ENCODE results near the gene ACSL6.

Gene ACSL6

DNA sequence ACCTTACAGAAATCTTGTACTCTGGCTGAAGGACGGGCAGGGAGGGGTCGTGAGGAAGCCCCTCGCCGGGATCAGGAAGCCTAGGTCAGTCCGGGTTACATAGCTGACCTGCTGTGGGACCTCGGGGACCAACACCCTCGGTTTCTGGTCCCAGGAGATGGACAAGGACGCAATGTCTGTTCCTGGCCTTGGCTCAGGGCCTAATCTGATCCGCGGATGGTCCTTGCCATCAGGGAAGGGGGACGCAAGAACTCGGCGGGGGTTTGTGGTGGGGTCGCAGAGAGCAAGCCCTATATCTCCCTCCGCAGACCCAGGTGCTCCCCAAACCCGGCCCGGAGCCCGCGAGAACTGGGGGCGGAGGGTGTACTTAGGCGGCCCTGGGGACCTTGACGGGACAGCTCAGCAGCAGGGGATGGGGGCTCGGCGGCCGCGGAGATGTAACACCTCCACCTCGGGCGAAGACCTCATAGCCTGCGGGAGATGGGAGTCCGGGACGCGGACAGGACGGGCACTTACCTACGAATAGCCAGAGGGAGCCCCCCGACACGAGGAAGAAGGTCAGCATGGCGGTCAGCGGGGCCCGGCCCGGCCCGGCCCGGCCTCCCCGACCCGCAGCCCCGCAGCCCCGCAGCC, 353 bp downstream of the ACSL6 start:
- no peak for DNase-seq (ENCODE audit: insufficient read length, low spot score)
- TF ChIP-seq TAF1 (IDR thresholded peaks at IDR 0.05; ENCODE audit: low read depth, low read length) = no peak
- no peak for TF ChIP-seq PAX5 (IDR thresholded peaks at IDR 0.05; ENCODE audit: insufficient read depth, low read length, severe bottlenecking)
- TF ChIP-seq POLR2A (IDR thresholded peaks at IDR 0.05; ENCODE audit: low read depth, low read length) = no peak
- TF ChIP-seq POU2F2 (IDR thresholded peaks at IDR 0.05; ENCODE audit: low read depth, low read length) = no peak
- no peak for TF ChIP-seq SPI1 (IDR thresholded peaks at IDR 0.05; ENCODE audit: low read depth, low read length)
- TF ChIP-seq POLR2AphosphoS5 (IDR thresholded peaks at IDR 0.05; ENCODE audit: low read depth, low read length) = no peak
- no peak for FAIRE-seq

DNA sequence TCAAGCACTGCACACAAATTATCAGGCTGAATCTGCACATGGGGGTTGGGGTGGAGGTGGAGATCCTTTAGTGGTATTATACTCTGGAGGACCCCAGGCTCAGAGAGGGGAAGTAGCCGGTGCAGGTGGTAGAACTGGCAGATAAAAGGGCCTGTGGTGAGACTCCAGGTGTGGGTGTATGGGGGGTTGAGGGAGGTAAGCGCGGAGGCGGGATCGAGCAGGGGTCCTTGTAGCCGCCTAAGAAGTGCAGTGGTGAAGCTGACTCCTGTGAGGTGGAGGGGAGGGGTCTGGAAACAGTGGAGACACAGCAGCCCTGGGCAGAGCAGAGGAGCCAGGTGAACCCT, 841 bp downstream of the ACSL6 start:
- DNase-seq (ENCODE audit: insufficient read length, low spot score) (no peak), FAIRE-seq (no peak)
- TF ChIP-seq POLR2AphosphoS5 (IDR thresholded peaks at IDR 0.05; ENCODE audit: low read depth, low read length) (no peak), POLR2A (IDR thresholded peaks at IDR 0.05; ENCODE audit: low read depth, low read length) (no peak), TAF1 (IDR thresholded peaks at IDR 0.05; ENCODE audit: low read depth, low read length) (no peak), POU2F2 (IDR thresholded peaks at IDR 0.05; ENCODE audit: low read depth, low read length) (no peak), PAX5 (IDR thresholded peaks at IDR 0.05; ENCODE audit: insufficient read depth, low read length, severe bottlenecking) (no peak), SPI1 (IDR thresholded peaks at IDR 0.05; ENCODE audit: low read depth, low read length) (no peak)

DNA sequence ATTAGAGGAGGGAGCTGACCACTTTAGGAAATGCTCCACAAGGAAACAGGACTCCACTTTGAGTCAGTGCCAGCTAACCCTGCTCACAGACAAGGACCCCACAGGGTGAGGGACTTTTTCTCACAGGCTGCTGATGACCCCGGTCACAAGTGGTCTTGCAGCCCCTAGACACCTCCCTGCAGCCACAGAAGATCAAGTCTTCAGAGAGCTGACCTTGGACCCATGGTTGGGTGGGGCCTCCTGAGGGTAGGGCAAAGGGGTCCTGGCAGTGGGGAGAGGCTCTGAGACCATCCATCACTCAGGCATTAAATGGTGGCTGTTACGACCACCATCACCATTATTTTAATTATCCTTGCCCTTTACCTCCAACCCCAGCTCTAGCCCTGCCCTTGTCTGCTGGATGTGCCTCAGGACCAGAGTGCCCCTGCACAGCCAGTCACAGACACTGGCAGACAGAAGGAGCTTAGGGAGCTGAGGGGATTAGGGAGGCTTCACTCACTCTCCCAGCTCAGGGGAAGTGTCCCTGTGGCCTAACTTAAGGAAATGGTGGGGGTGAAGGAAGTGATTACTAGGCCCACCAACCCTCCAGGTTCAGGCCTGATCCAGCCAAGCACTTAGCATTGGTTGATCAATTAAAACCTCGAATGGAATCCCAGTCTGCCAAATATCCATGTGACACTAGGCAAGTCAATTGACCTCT, 1.6 kb downstream of the ACSL6 start:
- DNase-seq (ENCODE audit: insufficient read length, low spot score) (no peak), FAIRE-seq (no peak)
- TF ChIP-seq POLR2A (IDR thresholded peaks at IDR 0.05; ENCODE audit: low read depth, low read length) (no peak), SPI1 (IDR thresholded peaks at IDR 0.05; ENCODE audit: low read depth, low read length) (no peak), POLR2AphosphoS5 (IDR thresholded peaks at IDR 0.05; ENCODE audit: low read depth, low read length) (no peak), TAF1 (IDR thresholded peaks at IDR 0.05; ENCODE audit: low read depth, low read length) (no peak), POU2F2 (IDR thresholded peaks at IDR 0.05; ENCODE audit: low read depth, low read length) (no peak), PAX5 (IDR thresholded peaks at IDR 0.05; ENCODE audit: insufficient read depth, low read length, severe bottlenecking) (no peak)

DNA sequence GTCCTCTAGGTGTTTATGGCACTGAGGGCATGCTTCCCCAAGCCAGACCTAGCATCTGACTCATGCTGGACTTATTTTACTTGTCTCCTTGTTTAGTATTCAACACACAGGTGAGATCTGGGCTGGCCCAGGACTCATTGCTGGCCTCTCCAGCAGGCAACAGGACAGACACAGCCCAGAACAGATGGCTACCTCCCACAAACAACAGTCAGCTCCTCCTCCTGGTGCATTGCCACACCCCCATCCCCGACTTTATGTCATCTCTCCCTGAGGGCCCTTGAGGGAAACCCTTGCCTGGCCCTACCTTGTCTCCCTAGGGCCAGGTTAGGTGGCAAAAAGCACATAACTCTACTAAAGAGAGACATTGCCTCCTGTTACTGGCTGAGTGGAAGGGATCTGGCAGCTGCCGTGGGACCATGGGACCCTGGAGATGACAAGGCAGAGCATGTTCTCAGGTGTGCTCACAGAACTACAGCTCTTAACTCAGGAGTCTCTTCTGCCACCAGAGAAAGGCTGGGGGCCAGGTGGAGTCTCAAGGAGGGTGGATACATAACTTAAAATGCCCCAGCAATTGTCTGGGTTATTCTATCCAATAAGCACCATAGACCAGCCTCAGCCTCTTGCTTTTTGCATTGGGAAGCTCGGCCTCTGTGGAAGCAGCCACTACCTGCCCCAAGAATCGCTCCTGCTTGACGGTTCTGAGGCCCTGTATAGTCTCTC, 2.3 kb downstream of the ACSL6 start:
- FAIRE-seq (peak; percentile 16), DNase-seq (ENCODE audit: insufficient read length, low spot score) (no peak)
- TF ChIP-seq TAF1 (IDR thresholded peaks at IDR 0.05; ENCODE audit: low read depth, low read length) = no peak
- TF ChIP-seq POU2F2 (IDR thresholded peaks at IDR 0.05; ENCODE audit: low read depth, low read length) = no peak
- TF ChIP-seq POLR2A (IDR thresholded peaks at IDR 0.05; ENCODE audit: low read depth, low read length) = no peak
- no peak for TF ChIP-seq POLR2AphosphoS5 (IDR thresholded peaks at IDR 0.05; ENCODE audit: low read depth, low read length)
- no peak for TF ChIP-seq SPI1 (IDR thresholded peaks at IDR 0.05; ENCODE audit: low read depth, low read length)
- TF ChIP-seq PAX5 (IDR thresholded peaks at IDR 0.05; ENCODE audit: insufficient read depth, low read length, severe bottlenecking) = no peak

DNA sequence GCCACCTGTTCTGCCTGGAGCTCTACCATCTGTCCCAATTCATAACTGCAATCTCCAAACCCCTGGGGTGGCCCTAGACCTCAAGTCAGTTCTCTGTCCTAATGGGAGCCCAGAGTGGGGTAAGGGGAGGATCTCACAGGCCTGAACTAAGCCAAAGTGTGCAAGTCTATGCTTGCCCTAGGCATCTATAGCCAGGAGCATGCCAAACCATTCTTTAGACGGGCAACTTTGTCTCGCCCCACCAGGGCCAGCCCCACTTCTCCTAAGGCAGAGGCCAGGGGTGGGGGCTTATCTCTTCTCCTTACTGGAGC, 3.3 kb downstream of the ACSL6 start:
- DNase-seq (ENCODE audit: insufficient read length, low spot score) = no peak
- TF ChIP-seq POLR2AphosphoS5 (IDR thresholded peaks at IDR 0.05; ENCODE audit: low read depth, low read length) (no peak), TAF1 (IDR thresholded peaks at IDR 0.05; ENCODE audit: low read depth, low read length) (no peak), POU2F2 (IDR thresholded peaks at IDR 0.05; ENCODE audit: low read depth, low read length) (no peak), SPI1 (IDR thresholded peaks at IDR 0.05; ENCODE audit: low read depth, low read length) (no peak)
- FAIRE-seq = no peak

DNA sequence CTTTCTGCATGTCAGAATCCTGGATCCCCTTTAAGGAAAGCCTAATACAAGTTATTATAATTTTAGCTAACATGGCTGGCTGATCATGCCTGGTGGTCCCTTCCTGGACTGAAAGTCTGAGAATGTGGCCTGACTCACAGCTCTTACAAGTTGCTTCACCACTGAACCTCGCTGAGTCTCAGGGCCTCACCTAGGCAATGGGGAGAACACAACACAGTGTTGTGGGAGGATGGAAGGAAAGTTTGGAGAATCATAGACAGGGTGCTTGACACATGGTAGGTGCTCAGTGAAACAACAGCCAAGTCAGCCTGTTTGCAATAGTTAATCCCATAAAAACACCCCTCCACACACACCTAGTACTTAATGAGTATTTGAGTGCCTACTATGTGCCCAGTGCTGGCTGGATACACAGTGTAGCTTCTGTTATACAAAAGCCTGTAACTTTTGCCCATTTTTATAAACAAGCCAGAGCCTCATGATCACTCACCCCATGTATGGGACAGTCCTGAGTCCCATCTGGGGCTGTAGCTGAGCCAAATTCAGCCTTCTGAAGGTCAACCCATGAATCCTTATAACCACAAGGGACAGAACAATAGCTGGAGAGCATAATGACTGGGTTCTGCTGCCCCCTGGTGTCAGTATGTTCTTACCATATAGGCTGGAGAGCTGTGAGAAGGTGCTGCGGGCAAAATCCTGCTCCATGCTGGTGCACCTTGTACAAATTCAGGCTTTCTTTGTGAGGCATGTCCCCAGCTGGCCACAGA, 3.9 kb downstream of the ACSL6 start:
- TF ChIP-seq POLR2AphosphoS5 (IDR thresholded peaks at IDR 0.05; ENCODE audit: low read depth, low read length) (no peak), POLR2A (IDR thresholded peaks at IDR 0.05; ENCODE audit: low read depth, low read length) (no peak), POU2F2 (IDR thresholded peaks at IDR 0.05; ENCODE audit: low read depth, low read length) (no peak), PAX5 (IDR thresholded peaks at IDR 0.05; ENCODE audit: insufficient read depth, low read length, severe bottlenecking) (no peak), TAF1 (IDR thresholded peaks at IDR 0.05; ENCODE audit: low read depth, low read length) (no peak), SPI1 (IDR thresholded peaks at IDR 0.05; ENCODE audit: low read depth, low read length) (no peak)
- peak; percentile 52 for DNase-seq (ENCODE audit: insufficient read length, low spot score)
- FAIRE-seq = peak; percentile 99

GRCh38 chr5:132006331-132007120, 4.9 kb downstream of the ACSL6 start:
- DNase-seq (ENCODE audit: insufficient read length, low spot score) (no peak), FAIRE-seq (no peak)
- TF ChIP-seq POLR2AphosphoS5 (IDR thresholded peaks at IDR 0.05; ENCODE audit: low read depth, low read length) = no peak
- TF ChIP-seq PAX5 (IDR thresholded peaks at IDR 0.05; ENCODE audit: insufficient read depth, low read length, severe bottlenecking) = no peak
- TF ChIP-seq POLR2A (IDR thresholded peaks at IDR 0.05; ENCODE audit: low read depth, low read length) = no peak
- no peak for TF ChIP-seq POU2F2 (IDR thresholded peaks at IDR 0.05; ENCODE audit: low read depth, low read length)
- TF ChIP-seq SPI1 (IDR thresholded peaks at IDR 0.05; ENCODE audit: low read depth, low read length) = no peak
- TF ChIP-seq TAF1 (IDR thresholded peaks at IDR 0.05; ENCODE audit: low read depth, low read length) = no peak

DNA sequence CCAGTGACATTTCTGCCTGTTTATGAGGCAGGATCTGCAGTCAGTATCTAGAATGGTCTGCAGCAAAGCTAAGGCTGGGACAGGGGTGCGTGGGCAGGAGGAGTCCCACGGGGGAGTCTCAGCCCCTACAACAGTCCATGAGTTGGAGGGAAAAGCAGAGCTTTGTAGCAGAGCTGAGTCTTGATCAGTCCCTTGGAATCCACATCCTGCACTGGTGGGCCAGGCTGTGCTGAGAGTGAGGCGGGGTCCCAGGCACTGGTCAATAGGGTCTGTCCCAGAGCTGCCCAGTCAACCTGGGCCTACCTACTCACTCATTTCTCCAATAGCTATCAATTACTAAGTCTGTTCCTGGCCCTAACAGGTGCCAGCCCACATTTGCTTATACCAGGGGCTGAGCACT, 5.9 kb downstream of the ACSL6 start:
- FAIRE-seq = no peak
- no peak for DNase-seq (ENCODE audit: insufficient read length, low spot score)
- TF ChIP-seq PAX5 (IDR thresholded peaks at IDR 0.05; ENCODE audit: insufficient read depth, low read length, severe bottlenecking) (no peak), POLR2AphosphoS5 (IDR thresholded peaks at IDR 0.05; ENCODE audit: low read depth, low read length) (no peak), POLR2A (IDR thresholded peaks at IDR 0.05; ENCODE audit: low read depth, low read length) (no peak), SPI1 (IDR thresholded peaks at IDR 0.05; ENCODE audit: low read depth, low read length) (no peak), TAF1 (IDR thresholded peaks at IDR 0.05; ENCODE audit: low read depth, low read length) (no peak), POU2F2 (IDR thresholded peaks at IDR 0.05; ENCODE audit: low read depth, low read length) (no peak)
